SKM-1 treated with dmso at 0.1 percent for 144 hours (cell line): ENCODE results near the gene NECTIN1.
A peak's percentile ranks its signal among the peaks of the same experiment; 100 is the strongest.

Source experiments
- DNase-seq: peaks from one replicate; lab custom pipeline; 2025; ENCODE audit not compliant: unreplicated experiment; lab: John Stamatoyannopoulos, UW

Gene NECTIN1

GRCh38 chr11:119694334-119694733, 34.7 kb downstream of the NECTIN1 start:
- DNase-seq = peak; percentile 79

- DNase-seq = no peak
Observed at GRCh38 chr11:119693253-119693815, 35.7 kb downstream of the NECTIN1 start.

GRCh38 chr11:119692540-119692820, 36.5 kb downstream of the NECTIN1 start:
- no peak for DNase-seq

GRCh38 chr11:119691701-119692539, 37.1 kb downstream of the NECTIN1 start:
- DNase-seq = no peak

GRCh38 chr11:119691020-119691666, 37.9 kb downstream of the NECTIN1 start:
- DNase-seq = peak; percentile 64

- no peak for DNase-seq
Observed at GRCh38 chr11:119689302-119689701, 39.7 kb downstream of the NECTIN1 start.

- DNase-seq = peak; percentile 25
Observed at GRCh38 chr11:119688356-119688755, 40.6 kb downstream of the NECTIN1 start.

GRCh38 chr11:119687373-119688046, 41.5 kb downstream of the NECTIN1 start:
- DNase-seq = no peak

GRCh38 chr11:119686177-119686882, 42.7 kb downstream of the NECTIN1 start:
- no peak for DNase-seq

- no peak for DNase-seq
Observed at GRCh38 chr11:119685111-119685746, 43.8 kb downstream of the NECTIN1 start.

GRCh38 chr11:119684361-119685110, 44.5 kb downstream of the NECTIN1 start:
- no peak for DNase-seq

- DNase-seq = no peak
Observed at GRCh38 chr11:119683783-119684182, 45.2 kb downstream of the NECTIN1 start.

GRCh38 chr11:119681361-119681910, 47.6 kb downstream of the NECTIN1 start:
- no peak for DNase-seq

- DNase-seq = peak; percentile 34
Observed at GRCh38 chr11:119680541-119681360, 48.2 kb downstream of the NECTIN1 start.

GRCh38 chr11:119679346-119679745, 49.7 kb downstream of the NECTIN1 start:
- DNase-seq = no peak

- no peak for DNase-seq
Observed at GRCh38 chr11:119678351-119678750, 50.6 kb downstream of the NECTIN1 start.

- no peak for DNase-seq
Observed at GRCh38 chr11:119677840-119678239, 51.2 kb downstream of the NECTIN1 start.

GRCh38 chr11:119676461-119677020, 52.5 kb downstream of the NECTIN1 start:
- DNase-seq = no peak
